Astrocyte (in vitro differentiated cells and primary cell): ENCODE results near the gene GPATCH11. TPM values are rescaled to one million over a fixed set of nuclear protein-coding genes. Genes with fewer than 3 reads are reported as not detected.
A peak's percentile ranks its signal among the peaks of the same experiment; 100 is the strongest.

Experiments used
- DNase-seq: peaks from one replicate; pipeline ENCODE4 v3.0.0-alpha.2; 2010; ENCODE audit warnings: low read depth
- FAIRE-seq: peaks from 2 replicates; lab custom pipeline; 2011; peaks lifted over from hg19 to GRCh38; lab: Jason Lieb, UNC
- H2AFZ ChIP-seq: 2 replicates; pipeline ENCODE4 v1.6.0; 2012; ENCODE audit warnings: low read depth, low read length, inconsistent platforms
- H3K27ac ChIP-seq: 2 replicates; pipeline ENCODE4 v1.5.1; 2011; ENCODE audit warnings: low read depth, low read length, inconsistent platforms
- H3K27me3 ChIP-seq: 2 replicates; pipeline ENCODE4 v1.6.0; 2011; ENCODE audit warnings: low read length, inconsistent platforms; ENCODE audit not compliant: insufficient read depth
- H3K36me3 ChIP-seq: 2 replicates; pipeline ENCODE4 v1.5.1; 2011; ENCODE audit warnings: low read length, inconsistent platforms; ENCODE audit not compliant: insufficient read depth
- H3K4me1 ChIP-seq: 2 replicates; pipeline ENCODE4 v1.5.1; 2011; ENCODE audit warnings: low read length, inconsistent platforms; ENCODE audit not compliant: insufficient read depth
- H3K4me2 ChIP-seq: 2 replicates; pipeline ENCODE4 v1.6.0; 2012; ENCODE audit warnings: low read length, inconsistent platforms
- H3K4me3 ChIP-seq: 2 replicates; pipeline ENCODE4 v1.5.1; 2011; ENCODE audit warnings: low read depth, mild to moderate bottlenecking, low read length, inconsistent platforms; ENCODE audit not compliant: insufficient read depth
- H3K79me2 ChIP-seq: 2 replicates; pipeline ENCODE4 v1.6.0; 2012; ENCODE audit warnings: mild to moderate bottlenecking, low read length, inconsistent platforms; ENCODE audit not compliant: insufficient read depth
- H3K9ac ChIP-seq: 2 replicates; pipeline ENCODE4 v1.6.0; 2012; ENCODE audit warnings: mild to moderate bottlenecking, low read length, inconsistent platforms
- H3K9me3 ChIP-seq: 2 replicates; pipeline ENCODE4 v1.5.1; 2012; ENCODE audit warnings: low read depth, mild to moderate bottlenecking, low read length, inconsistent platforms; ENCODE audit not compliant: insufficient read depth
- H4K20me1 ChIP-seq: 2 replicates; pipeline ENCODE4 v1.6.0; 2012; ENCODE audit warnings: low read length, inconsistent platforms; ENCODE audit not compliant: insufficient read depth
- H3K27ac Mint-ChIP-seq: one replicate; pipeline ENCODE4 v1.8.0; 2021; ENCODE audit warnings: mild to moderate bottlenecking, mixed read lengths; ENCODE audit not compliant: unreplicated experiment
- H3K27me3 Mint-ChIP-seq: one replicate; pipeline ENCODE4 v1.8.0; 2021; ENCODE audit warnings: low read depth, mixed read lengths; ENCODE audit not compliant: unreplicated experiment
- H3K36me3 Mint-ChIP-seq: one replicate; pipeline ENCODE4 v1.8.0; 2021; ENCODE audit warnings: low read depth, mixed read lengths; ENCODE audit not compliant: unreplicated experiment
- H3K4me1 Mint-ChIP-seq: one replicate; pipeline ENCODE4 v1.8.0; 2021; ENCODE audit warnings: low read depth, mixed read lengths; ENCODE audit not compliant: unreplicated experiment
- H3K4me3 Mint-ChIP-seq: one replicate; pipeline ENCODE4 v1.8.0; 2021; ENCODE audit warnings: mild to moderate bottlenecking, moderate library complexity, mixed read lengths; ENCODE audit not compliant: unreplicated experiment
- H3K9me3 Mint-ChIP-seq: one replicate; pipeline ENCODE4 v1.8.0; 2021; ENCODE audit warnings: mild to moderate bottlenecking, mixed read lengths; ENCODE audit not compliant: unreplicated experiment
- EZH2 ChIP-seq: IDR thresholded peaks from 2 replicates; pipeline ENCODE4 v1.6.1; 2012; ENCODE audit warnings: mild to moderate bottlenecking, low read length, inconsistent platforms; ENCODE audit not compliant: insufficient read depth
- total RNA-seq: library from RNA; stranded (reverse); gene quantifications from 2 replicates; pipeline ENCODE4 v1.2.1, GENCODE V29; 2021
- TF ChIP-seq, protein P1 (sequence below): IDR thresholded peaks from 2 replicates; pipeline ENCODE4 v1.5.1; 2011; ENCODE audit warnings: low read depth, mild to moderate bottlenecking, inconsistent platforms, low read length, moderate library complexity; ENCODE audit not compliant: insufficient read depth

GPATCH11 gene
- total RNA-seq, 1 donor from 2014 or later: 5.7 TPM

DNA sequence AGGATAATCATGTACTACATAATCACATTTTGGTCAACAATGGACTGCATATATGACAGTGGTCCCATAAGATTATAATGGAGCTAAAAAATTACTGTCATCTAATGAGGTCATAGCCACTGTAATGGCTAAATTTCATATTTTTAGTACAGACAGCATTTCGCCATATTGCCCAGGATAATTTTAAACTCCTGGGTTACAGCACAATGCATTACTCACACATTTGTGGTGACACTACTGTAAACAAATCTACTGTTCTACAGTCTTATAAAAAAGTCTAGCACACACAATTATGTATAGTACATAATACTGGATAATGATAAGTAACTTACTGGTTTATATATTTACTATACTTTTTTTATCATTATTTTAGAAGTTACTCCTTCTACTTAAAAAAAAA is 59.7 kb downstream of the GPATCH11 start:
- no peaks in the 10 kb centered on the region for H3K4me1 ChIP-seq
- Mint-ChIP-seq H3K4me1 (peaks cover 1% of the 10 kb centered on the region), H3K27ac (no peak overlapping the region), H3K9me3 (no peaks in the 10 kb centered on the region), H3K4me3 (no peak overlapping the region), H3K36me3 (peaks cover 15% of the 10 kb centered on the region), H3K27me3 (no peaks in the 10 kb centered on the region)
- no peak overlapping the region for H2AFZ ChIP-seq
- no peak overlapping the region for H3K4me2 ChIP-seq
- H3K79me2 ChIP-seq: no peaks in the 10 kb centered on the region
- TF ChIP-seq, protein P1, sequence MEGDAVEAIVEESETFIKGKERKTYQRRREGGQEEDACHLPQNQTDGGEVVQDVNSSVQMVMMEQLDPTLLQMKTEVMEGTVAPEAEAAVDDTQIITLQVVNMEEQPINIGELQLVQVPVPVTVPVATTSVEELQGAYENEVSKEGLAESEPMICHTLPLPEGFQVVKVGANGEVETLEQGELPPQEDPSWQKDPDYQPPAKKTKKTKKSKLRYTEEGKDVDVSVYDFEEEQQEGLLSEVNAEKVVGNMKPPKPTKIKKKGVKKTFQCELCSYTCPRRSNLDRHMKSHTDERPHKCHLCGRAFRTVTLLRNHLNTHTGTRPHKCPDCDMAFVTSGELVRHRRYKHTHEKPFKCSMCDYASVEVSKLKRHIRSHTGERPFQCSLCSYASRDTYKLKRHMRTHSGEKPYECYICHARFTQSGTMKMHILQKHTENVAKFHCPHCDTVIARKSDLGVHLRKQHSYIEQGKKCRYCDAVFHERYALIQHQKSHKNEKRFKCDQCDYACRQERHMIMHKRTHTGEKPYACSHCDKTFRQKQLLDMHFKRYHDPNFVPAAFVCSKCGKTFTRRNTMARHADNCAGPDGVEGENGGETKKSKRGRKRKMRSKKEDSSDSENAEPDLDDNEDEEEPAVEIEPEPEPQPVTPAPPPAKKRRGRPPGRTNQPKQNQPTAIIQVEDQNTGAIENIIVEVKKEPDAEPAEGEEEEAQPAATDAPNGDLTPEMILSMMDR: no peak
- TF ChIP-seq EZH2: no peak
- no peaks in the 10 kb centered on the region for H3K9me3 ChIP-seq
- peaks cover 3% of the 10 kb centered on the region for H4K20me1 ChIP-seq
- H3K27me3 ChIP-seq: no peaks in the 10 kb centered on the region
- no peak overlapping the region for H3K9ac ChIP-seq
- peaks cover 18% of the 10 kb centered on the region for H3K36me3 ChIP-seq
- H3K4me3 ChIP-seq: no peak overlapping the region
- peak; percentile 14 for DNase-seq
- no peak overlapping the region for H3K27ac ChIP-seq
- FAIRE-seq: no peak

DNA sequence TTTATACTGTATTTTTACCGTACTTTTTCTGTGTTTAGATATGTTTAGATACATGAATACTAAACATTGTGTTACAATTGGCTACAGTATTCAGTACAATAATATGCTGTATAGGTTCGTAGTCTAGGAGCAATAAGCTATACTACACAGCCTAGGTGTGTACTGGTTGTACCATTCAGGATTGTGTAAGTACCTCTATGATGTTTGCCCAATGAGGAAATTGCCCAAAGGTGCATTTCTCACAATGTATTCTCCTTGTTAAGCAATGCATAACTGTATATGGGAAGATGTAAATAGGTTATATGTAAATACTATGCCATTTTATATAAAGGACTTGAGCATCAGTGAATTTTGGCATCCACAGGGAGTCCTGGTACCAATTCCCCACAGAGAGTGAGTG is 61.7 kb downstream of the GPATCH11 start:
- no peaks in the 10 kb centered on the region for H3K9me3 Mint-ChIP-seq
- H2AFZ ChIP-seq: no peak overlapping the region
- no peak for DNase-seq
- no peak overlapping the region for H3K4me2 ChIP-seq
- no peaks in the 10 kb centered on the region for H3K4me1 ChIP-seq
- peaks cover 13% of the 10 kb centered on the region for H4K20me1 ChIP-seq
- no peak overlapping the region for H3K27ac Mint-ChIP-seq
- H3K27me3 Mint-ChIP-seq: no peaks in the 10 kb centered on the region
- no peak overlapping the region for H3K4me3 Mint-ChIP-seq
- H3K4me1 Mint-ChIP-seq: peaks cover 11% of the 10 kb centered on the region
- H3K36me3 ChIP-seq: peaks cover 14% of the 10 kb centered on the region
- H3K79me2 ChIP-seq: peaks cover 18% of the 10 kb centered on the region
- H3K27ac ChIP-seq: no peak overlapping the region
- H3K36me3 Mint-ChIP-seq: peaks cover 7% of the 10 kb centered on the region
- H3K9me3 ChIP-seq: no peaks in the 10 kb centered on the region
- no peak overlapping the region for H3K9ac ChIP-seq
- no peak overlapping the region for H3K4me3 ChIP-seq
- no peaks in the 10 kb centered on the region for H3K27me3 ChIP-seq
- FAIRE-seq: peak; percentile 5
- TF ChIP-seq EZH2: no peak
- TF ChIP-seq, protein P1: no peak

DNA sequence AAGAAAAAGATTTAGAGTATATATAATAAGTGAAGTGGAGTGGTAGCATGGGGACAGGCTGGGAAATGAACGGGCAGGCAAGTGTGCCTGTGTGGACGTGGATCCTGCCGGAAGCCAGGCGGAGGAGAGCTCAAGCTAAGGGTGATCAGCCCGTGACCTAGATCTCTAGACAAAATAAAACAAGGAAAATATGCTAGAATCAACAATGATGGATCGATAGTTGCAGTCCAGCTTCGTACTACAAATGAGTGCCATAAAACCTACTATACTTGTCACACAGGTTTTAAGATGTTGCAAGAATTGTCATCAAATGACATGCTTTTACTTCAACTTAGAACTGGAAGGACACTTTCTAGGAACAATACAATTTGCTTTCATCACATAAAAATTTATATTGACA is 64.0 kb downstream of the GPATCH11 start:
- peaks cover 20% of the 10 kb centered on the region for H3K36me3 ChIP-seq
- peaks cover 25% of the 10 kb centered on the region for H4K20me1 ChIP-seq
- no peak overlapping the region for H3K4me3 Mint-ChIP-seq
- no peak overlapping the region for H3K27ac ChIP-seq
- TF ChIP-seq, protein P1: no peak
- no peak for TF ChIP-seq EZH2
- H3K4me3 ChIP-seq: no peak overlapping the region
- no peaks in the 10 kb centered on the region for H3K27me3 Mint-ChIP-seq
- no peak overlapping the region for H3K27ac Mint-ChIP-seq
- H3K79me2 ChIP-seq: peaks cover 38% of the 10 kb centered on the region
- FAIRE-seq (no peak), DNase-seq (no peak)
- no peak overlapping the region for H3K4me2 ChIP-seq
- no peaks in the 10 kb centered on the region for H3K9me3 Mint-ChIP-seq
- H3K4me1 ChIP-seq: no peaks in the 10 kb centered on the region
- H3K9ac ChIP-seq: no peak overlapping the region
- no peaks in the 10 kb centered on the region for H3K9me3 ChIP-seq
- peaks cover 25% of the 10 kb centered on the region for H3K4me1 Mint-ChIP-seq
- H3K27me3 ChIP-seq: no peaks in the 10 kb centered on the region
- H2AFZ ChIP-seq: no peak overlapping the region
- H3K36me3 Mint-ChIP-seq: peaks cover 9% of the 10 kb centered on the region

Other genes with a start within 250 kb of the GPATCH11 start
- 24.2 and 25.6 TPM in 2 replicates for gene STRN, start 118.0 kb upstream of the GPATCH11 start, total RNA-seq
- 15.6 and 15.7 TPM in 2 replicates for gene HEATR5B, start 146 bp upstream of the GPATCH11 start, total RNA-seq
- 147 and 149 TPM in 2 replicates for gene EIF2AK2, start 72.5 kb downstream of the GPATCH11 start, total RNA-seq
- gene SULT6B1, start 104.2 kb downstream of the GPATCH11 start, total RNA-seq: not detected in 2 replicates
- 34.5 and 37.3 TPM in 2 replicates for gene CEBPZOS, start 112.0 kb downstream of the GPATCH11 start, total RNA-seq
- gene CEBPZ, start 147.1 kb downstream of the GPATCH11 start, total RNA-seq: 47.5 and 48.5 TPM in 2 replicates
- 23.1 and 24.2 TPM in 2 replicates for gene NDUFAF7, start 147.1 kb downstream of the GPATCH11 start, total RNA-seq
- gene PRKD3, start 240.3 kb downstream of the GPATCH11 start, total RNA-seq: 40.0 and 42.5 TPM in 2 replicates